T-cell (primary cell): Measurements from ENCODE around the gene ERICH2. TPM values are rescaled to one million over a fixed set of nuclear protein-coding genes. Genes with fewer than 3 reads are reported as not detected.
A peak's percentile ranks its signal among the peaks of the same experiment; 100 is the strongest.
"Not testable (repeated sequence)": the region's sequence is repeated elsewhere in the genome, so short reads cannot be mapped to it uniquely, and the experiment has no call there.

Experiments
- ATAC-seq, 4 experiments: fragments of 200-7000 bp in 3 of 4; fragments of 150-1000 bp in 1 of 4; cut with Tn5 transposase; replicated peaks in 1 of 4; 1 replicate in 3 of 4; 2 replicates in 1 of 4; pipeline ENCODE4 v1.10.0; 2021; ENCODE audit warnings: moderate library complexity in 3 of 4, mild to moderate bottlenecking in 2 of 4, moderate number of reproducible peaks in 1 of 4
- CTCF ChIA-PET, 2 donors: fragments of 300-600 bp; sonication (Branson Sonifier 250); formaldehyde crosslinking; loops; one replicate each; lab custom pipeline; 2022; ENCODE audit warnings: antibody characterized with exemption in 2 of 2; lab: Charles Lee
- POLR2A ChIA-PET, 2 donors: fragments of 300-600 bp; sonication (Branson Sonifier 250); formaldehyde crosslinking; loops; one replicate each; lab custom pipeline; 2022; ENCODE audit warnings: antibody characterized with exemption in 2 of 2; lab: Charles Lee
- DNase-seq, 35 experiments: peaks; one replicate each; pipeline versions ENCODE4 v3.0.0 to v3.0.0-alpha.2; 2013 to 2023
- H3K27ac ChIP-seq: one replicate; pipeline ENCODE4 v1.5.1; 2013; ENCODE audit warnings: low read length
- H3K27me3 ChIP-seq, 2 experiments: replicated peaks in 1 of 2; 1 replicate in 1 of 2; 2 replicates in 1 of 2; pipeline versions ENCODE4 v1.6.1 to v1.7.0; 2013; ENCODE audit warnings: low read length in 1 of 2, mixed read lengths in 1 of 2; ENCODE audit not compliant: control insufficient read depth in 2 of 2, insufficient read depth in 2 of 2; ENCODE audit errors: extremely low read depth in 1 of 2
- H3K36me3 ChIP-seq, 2 donors: 1 replicate in 1 of 2; 2 replicates in 1 of 2; pipeline versions ENCODE4 v1.6.1 to v1.7.0; 2013; ENCODE audit warnings: low read length in 1 of 2; ENCODE audit not compliant: control insufficient read depth in 2 of 2, insufficient read depth in 1 of 2; ENCODE audit errors: extremely low read depth in 1 of 2
- H3K4me1 ChIP-seq, 2 experiments: 1 replicate in 1 of 2; 2 replicates in 1 of 2; pipeline versions ENCODE4 v1.6.1 to v1.7.0; 2013; ENCODE audit warnings: low read length in 2 of 2, mixed read lengths in 1 of 2; ENCODE audit not compliant: insufficient read depth in 2 of 2, control insufficient read depth in 1 of 2; ENCODE audit errors: extremely low read depth in 1 of 2
- H3K4me3 ChIP-seq, 2 donors: 1 replicate in 1 of 2; 2 replicates in 1 of 2; pipeline versions ENCODE4 v1.5.1 to v1.7.0; 2013; ENCODE audit warnings: mild to moderate bottlenecking in 2 of 2, low read length in 1 of 2, moderate library complexity in 1 of 2; ENCODE audit not compliant: control insufficient read depth in 1 of 2; ENCODE audit errors: extremely low read depth in 1 of 2
- H3K9me3 ChIP-seq: 2 replicates; pipeline ENCODE4 v1.7.0; 2013
- H3K27ac Mint-ChIP-seq, 2 donors: one replicate each; pipeline ENCODE4 v1.8.0; 2020 to 2021; ENCODE audit warnings: mild to moderate bottlenecking in 2 of 2, mixed read lengths in 2 of 2
- H3K27me3 Mint-ChIP-seq, 2 donors: one replicate each; pipeline ENCODE4 v1.8.0; 2021 to 2022; ENCODE audit warnings: mixed read lengths in 2 of 2
- H3K36me3 Mint-ChIP-seq: one replicate; pipeline ENCODE4 v1.8.0; 2021; ENCODE audit warnings: mixed read lengths
- H3K4me1 Mint-ChIP-seq, 3 donors: one replicate each; pipeline ENCODE4 v1.8.0; 2020 to 2022; ENCODE audit warnings: mixed read lengths in 3 of 3, mild to moderate bottlenecking in 1 of 3
- H3K4me3 Mint-ChIP-seq, 3 donors: one replicate each; pipeline ENCODE4 v1.8.0; 2020 to 2022; ENCODE audit warnings: mild to moderate bottlenecking in 3 of 3, mixed read lengths in 3 of 3, moderate library complexity in 3 of 3
- H3K9me3 Mint-ChIP-seq, 3 donors: one replicate each; pipeline ENCODE4 v1.8.0; 2020 to 2022; ENCODE audit warnings: mixed read lengths in 3 of 3
- whole genome bisulfite sequencing: methylation state at CpG from one replicate; pipeline ENCODE4 v1.1.5; 2013; ENCODE audit warnings: missing lambda C conversion rate; ENCODE audit not compliant: insufficient coverage; 5-methylcytosine and 5-hydroxymethylcytosine counted together
- total RNA-seq, 35 experiments: library from RNA in 6 of 35; stranded (reverse) in 6 of 35; fragments of 120-200 nt in 1 of 35; gene quantifications; one replicate each; pipeline versions ENCODE4 v1.2.1 to v1.2.4 and lab custom pipeline; 2013 to 2026

Gene ERICH2
- total RNA-seq, 5 donors from 2014 or later (not counting 1 experiment from before 2014, with no cell fraction given): not detected

- H3K4me1 ChIP-seq, H3K27ac ChIP-seq, POLR2A ChIA-PET, DNase-seq, CTCF ChIA-PET, H3K4me3 ChIP-seq, H3K36me3 Mint-ChIP-seq, H3K27me3 ChIP-seq, H3K36me3 ChIP-seq, H3K9me3 ChIP-seq, H3K9me3 Mint-ChIP-seq, H3K27ac Mint-ChIP-seq, H3K4me3 Mint-ChIP-seq, H3K4me1 Mint-ChIP-seq: not testable (repeated sequence)
- peaks cover 27 to 37% of the 10 kb centered on the region in 2 donors for H3K27me3 Mint-ChIP-seq
- peak in 2 of 4 experiments; percentile 43 to 53 for ATAC-seq
- WGBS: 57% methylated on average over 1 of the region's 12 CpGs
Measured at GRCh38 chr2:170751555-170751954, 18.6 kb upstream of the ERICH2 start.

GRCh38 chr2:170761572-170761971 lies 8.6 kb upstream of the ERICH2 start:
- H3K9me3 ChIP-seq: no peaks in the 10 kb centered on the region
- ChIA-PET CTCF (no interaction called here), POLR2A (interaction anchor here in 1 of 2 donors (0.5 kb wide), 1 partner anchor 1668 kb away, joined by 3 read pairs; no protein-coding TSS in a partner anchor)
- peaks cover 0 to 7% of the 10 kb centered on the region in 2 experiments for H3K4me1 ChIP-seq
- Mint-ChIP-seq H3K4me3 (no peak overlapping the region), H3K27ac (no peak overlapping the region), H3K4me1 (peaks cover 1 to 4% (median 1%) of the 10 kb centered on the region in 3 donors), H3K27me3 (peaks cover 4 to 11% of the 10 kb centered on the region in 2 donors), H3K9me3 (no peaks in the 10 kb centered on the region), H3K36me3 (no peaks in the 10 kb centered on the region)
- no peak overlapping the region for H3K4me3 ChIP-seq
- no peak overlapping the region for H3K27ac ChIP-seq
- ATAC-seq (no peak), DNase-seq (no peak)
- no peaks in the 10 kb centered on the region for H3K36me3 ChIP-seq
- H3K27me3 ChIP-seq: no peaks in the 10 kb centered on the region

GRCh38 chr2:170762760-170763159 lies 7.4 kb upstream of the ERICH2 start:
- Mint-ChIP-seq H3K27ac (no peak overlapping the region), H3K4me3 (no peak overlapping the region), H3K4me1 (peaks cover 5 to 6% (median 5%) of the 10 kb centered on the region in 3 donors), H3K27me3 (peaks cover 4 to 11% of the 10 kb centered on the region in 2 donors), H3K9me3 (no peaks in the 10 kb centered on the region), H3K36me3 (no peaks in the 10 kb centered on the region)
- DNase-seq (no peak), ATAC-seq (no peak)
- peaks cover 0 to 9% of the 10 kb centered on the region in 2 experiments for H3K4me1 ChIP-seq
- no peaks in the 10 kb centered on the region for H3K9me3 ChIP-seq
- no peaks in the 10 kb centered on the region for H3K27me3 ChIP-seq
- no peak overlapping the region for H3K4me3 ChIP-seq
- WGBS: 81% methylated on average over 7 of the region's 7 CpGs
- H3K36me3 ChIP-seq: no peaks in the 10 kb centered on the region
- no peak overlapping the region for H3K27ac ChIP-seq
- ChIA-PET CTCF (interaction anchor here in 1 of 2 donors (0.7 kb wide), 1 partner anchor 49 kb away, joined by 6 read pairs; no protein-coding TSS in a partner anchor), POLR2A (interaction anchor here in 1 of 2 donors (0.6 kb wide), 1 partner anchor 15 kb away, joined by 4 read pairs; no protein-coding TSS in a partner anchor)

- DNase-seq (no peak), ATAC-seq (no peak)
- Mint-ChIP-seq H3K4me1 (peaks cover 5 to 6% (median 5%) of the 10 kb centered on the region in 3 donors), H3K27me3 (peaks cover 4 to 11% of the 10 kb centered on the region in 2 donors), H3K9me3 (no peaks in the 10 kb centered on the region), H3K36me3 (no peaks in the 10 kb centered on the region), H3K27ac (no peak overlapping the region), H3K4me3 (no peak overlapping the region)
- H3K4me3 ChIP-seq: no peak overlapping the region
- peaks cover 0 to 9% of the 10 kb centered on the region in 2 experiments for H3K4me1 ChIP-seq
- CTCF ChIA-PET: no interaction called here
- WGBS: 81% methylated on average over 3 of the region's 4 CpGs
- no peaks in the 10 kb centered on the region for H3K36me3 ChIP-seq
- no peak overlapping the region for H3K27ac ChIP-seq
- no peaks in the 10 kb centered on the region for H3K9me3 ChIP-seq
- POLR2A ChIA-PET: interaction anchor here in 1 of 2 donors (0.6 kb wide), 1 partner anchor 15 kb away, joined by 4 read pairs; no protein-coding TSS in a partner anchor
- no peaks in the 10 kb centered on the region for H3K27me3 ChIP-seq
Measured at GRCh38 chr2:170763232-170763631, 6.9 kb upstream of the ERICH2 start.

- no peaks in the 10 kb centered on the region for H3K9me3 ChIP-seq
- H3K4me3 Mint-ChIP-seq: no peak overlapping the region
- peaks cover 5 to 6% (median 5%) of the 10 kb centered on the region in 3 donors for H3K4me1 Mint-ChIP-seq
- CTCF ChIA-PET: no interaction called here
- no CpG with 5 or more reads among the region's 2 CpGs for WGBS
- H3K27ac Mint-ChIP-seq: no peak overlapping the region
- H3K9me3 Mint-ChIP-seq: no peaks in the 10 kb centered on the region
- H3K4me1 ChIP-seq: peaks cover 0 to 10% of the 10 kb centered on the region in 2 experiments
- DNase-seq: no peak
- no peak for ATAC-seq
- no peak overlapping the region for H3K4me3 ChIP-seq
- H3K27me3 ChIP-seq: no peaks in the 10 kb centered on the region
- H3K27me3 Mint-ChIP-seq: peaks cover 4 to 11% of the 10 kb centered on the region in 2 donors
- H3K36me3 Mint-ChIP-seq: no peaks in the 10 kb centered on the region
- H3K27ac ChIP-seq: no peak overlapping the region
- H3K36me3 ChIP-seq: no peaks in the 10 kb centered on the region
- POLR2A ChIA-PET: no interaction called here
Measured at GRCh38 chr2:170764880-170765261, 5.3 kb upstream of the ERICH2 start.

- H3K27me3 ChIP-seq: peaks cover 0 to 11% of the 10 kb centered on the region in 2 experiments
- Mint-ChIP-seq H3K4me1 (peaks cover 13 to 19% (median 17%) of the 10 kb centered on the region in 3 donors), H3K4me3 (no peak overlapping the region), H3K9me3 (no peaks in the 10 kb centered on the region), H3K27ac (no peak overlapping the region), H3K27me3 (peaks cover 4 to 12% of the 10 kb centered on the region in 2 donors), H3K36me3 (no peaks in the 10 kb centered on the region)
- ChIA-PET POLR2A (no interaction called here), CTCF (no interaction called here)
- H3K4me3 ChIP-seq: no peak overlapping the region
- no peak for DNase-seq
- no peak overlapping the region for H3K27ac ChIP-seq
- H3K36me3 ChIP-seq: no peaks in the 10 kb centered on the region
- peaks cover 13 to 14% of the 10 kb centered on the region in 2 experiments for H3K4me1 ChIP-seq
- WGBS: no CpG with 5 or more reads among the region's 4 CpGs
- no peaks in the 10 kb centered on the region for H3K9me3 ChIP-seq
- no peak for ATAC-seq
Measured at GRCh38 chr2:170766693-170767092, 3.5 kb upstream of the ERICH2 start.
